NK-92 (cell line): ENCODE measurements around the gene TEK.
"Not testable (repeated sequence)": the region's sequence is repeated elsewhere in the genome, so short reads cannot be mapped to it uniquely, and the experiment has no call there.

Experiments used
- DNase-seq: peaks from one replicate; lab custom pipeline; 2025; ENCODE audit not compliant: unreplicated experiment; lab: John Stamatoyannopoulos, UW

Gene TEK

GRCh38 chr9:27108981-27109541 lies at the start of gene TEK:
Gene TEK (plus strand): TSS chr9:27109225. CDS start chr9:27109591, 366 bp downstream.
- DNase-seq = no peak

- DNase-seq = no peak
Measured at GRCh38 chr9:27059412-27059811, 49.6 kb upstream of the TEK start.

- no peak for DNase-seq
Measured at GRCh38 chr9:27059907-27060306, 49.1 kb upstream of the TEK start.

- DNase-seq = no peak
Measured at GRCh38 chr9:27065288-27065687, 43.7 kb upstream of the TEK start.

GRCh38 chr9:27073841-27074728 lies 34.9 kb upstream of the TEK start:
- DNase-seq = no peak

- no peak for DNase-seq
Measured at GRCh38 chr9:27078685-27079084, 30.3 kb upstream of the TEK start.

- DNase-seq = no peak
Measured at GRCh38 chr9:27085456-27085855, 23.6 kb upstream of the TEK start.

GRCh38 chr9:27086818-27087680 lies 22.0 kb upstream of the TEK start:
- no peak for DNase-seq

- DNase-seq = no peak
Measured at GRCh38 chr9:27088981-27089380, 20.0 kb upstream of the TEK start.

GRCh38 chr9:27089706-27090105 lies 19.3 kb upstream of the TEK start:
- DNase-seq = no peak

GRCh38 chr9:27090231-27090630 lies 18.8 kb upstream of the TEK start:
- DNase-seq = no peak

GRCh38 chr9:27090711-27091110 lies 18.3 kb upstream of the TEK start:
- no peak for DNase-seq

GRCh38 chr9:27092496-27092895 lies 16.5 kb upstream of the TEK start:
- DNase-seq = not testable (repeated sequence)

- DNase-seq = not testable (repeated sequence)
Measured at GRCh38 chr9:27093384-27094067, 15.5 kb upstream of the TEK start.

- DNase-seq = no peak
Measured at GRCh38 chr9:27094640-27095298, 14.3 kb upstream of the TEK start.

GRCh38 chr9:27107241-27107640 lies 1.8 kb upstream of the TEK start:
- DNase-seq = no peak

GRCh38 chr9:27109621-27110020 lies 596 bp downstream of the TEK start:
- no peak for DNase-seq

GRCh38 chr9:27110181-27110580 lies 1.2 kb downstream of the TEK start:
- no peak for DNase-seq

- DNase-seq = no peak
Measured at GRCh38 chr9:27112235-27112634, 3.2 kb downstream of the TEK start.

- DNase-seq = no peak
Measured at GRCh38 chr9:27117489-27118135, 8.6 kb downstream of the TEK start.
